Measurements from ENCODE around the gene DNAJB1. TPM values are rescaled to one million over a fixed set of nuclear protein-coding genes. Genes with fewer than 3 reads are reported as not detected.
A peak's percentile ranks its signal among the peaks of the same experiment; 100 is the strongest.
"Not testable (repeated sequence)": the region's sequence is repeated elsewhere in the genome, so short reads cannot be mapped to it uniquely, and the experiment has no call there.

DNAJB1 gene
- total RNA-seq, 4 donors from 2014 or later = 12.3 to 27.3 (median 16.6) TPM

DNA sequence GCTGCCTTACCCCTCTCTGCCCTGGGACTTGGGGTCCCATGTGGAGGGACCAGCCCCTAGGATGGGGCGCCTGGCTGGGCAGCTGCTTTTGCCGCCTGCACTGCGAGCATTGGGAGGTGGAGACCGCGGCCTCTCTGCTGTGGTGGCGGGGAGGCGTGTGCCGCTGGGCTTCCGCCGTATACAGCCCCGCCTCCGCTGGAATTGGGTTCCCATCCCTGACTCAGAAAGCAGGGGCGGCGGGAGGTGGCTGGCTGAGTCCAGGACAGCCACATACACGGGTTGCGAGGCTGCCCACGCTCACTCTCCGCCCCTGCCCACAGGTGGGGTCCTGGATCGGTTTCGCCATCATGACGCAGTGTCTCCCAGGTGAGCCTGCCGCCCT lies 47.1 kb upstream of the DNAJB1 start:
- Histone ChIP-seq H3K36me3 (peaks cover 0 to 12% of the 10 kb centered on the region in 2 donors), H3K9me3 (no peaks in the 10 kb centered on the region), H3K4me1 (peaks cover 36 to 41% of the 10 kb centered on the region in 2 donors), H3K4me3 (no peak overlapping the region), H3K27ac (peak overlapping the region; percentile 98 to 100 (median 99)), H3K27me3 (no peaks in the 10 kb centered on the region)
- DNase-seq (peak in 1 of 2 donors; percentile 40), ATAC-seq (no peak)
- no peak for TF ChIP-seq CTCF (IDR thresholded peaks at IDR 0.05 in 4 of 5, conservative IDR thresholded peaks at IDR 0.05 in 1 of 5)
- no peak for TF ChIP-seq POLR2A (IDR thresholded peaks at IDR 0.05)
- in situ Hi-C loops (cut with MboI; ENCODE audit: low sequenced_read_pairs in 4 of 4) (loop anchor here in 1 of 4 donors (10.0 kb wide), 1 partner anchor 50 kb away; the partner anchor contains the start of gene DNAJB1), intact Hi-C loops (cut with DNase I; ENCODE audit: low total_unique reads) (loop anchor here (10.0 kb wide), 4 partner anchors 560 to 1790 kb away; partner anchors contain the start of genes HOOK2 and WIZ)

DNA sequence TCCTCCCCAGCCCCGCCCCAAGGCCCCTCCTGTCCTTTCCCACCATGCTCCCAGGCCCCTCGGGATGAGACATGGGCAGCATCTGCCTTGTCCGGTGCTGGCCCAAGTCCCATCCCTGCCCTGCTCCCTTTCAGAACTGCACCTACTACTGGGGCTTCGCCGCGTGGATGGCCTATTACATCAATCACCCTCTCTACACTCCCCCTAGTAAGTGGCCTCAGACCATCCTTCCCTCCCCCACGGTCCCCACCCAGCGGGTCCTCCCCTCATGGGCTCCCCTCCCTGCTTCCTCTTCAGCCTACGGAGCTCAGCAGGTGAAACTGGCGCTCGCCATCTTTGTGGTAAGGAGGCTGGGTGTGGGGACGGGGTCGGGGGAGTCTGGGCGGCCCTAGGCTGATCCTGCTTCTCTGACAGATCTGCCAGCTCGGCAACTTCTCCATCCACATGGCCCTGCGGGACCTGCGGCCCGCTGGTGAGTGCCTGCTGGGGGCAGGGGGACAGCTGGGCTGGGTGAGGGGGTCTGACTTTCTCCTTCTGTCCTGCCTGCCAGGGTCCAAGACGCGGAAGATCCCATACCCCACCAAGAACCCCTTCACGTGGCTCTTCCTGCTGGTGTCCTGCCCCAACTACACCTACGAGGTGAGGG lies 46.6 kb upstream of the DNAJB1 start:
- in situ Hi-C loops (cut with MboI; ENCODE audit: low sequenced_read_pairs in 4 of 4) = loop anchor here in 1 of 4 donors (10.0 kb wide), 1 partner anchor 50 kb away; the partner anchor contains the start of gene DNAJB1
- peak overlapping the region; percentile 98 to 100 (median 99) for H3K27ac ChIP-seq
- intact Hi-C loops (cut with DNase I; ENCODE audit: low total_unique reads) = loop anchor here (5.0 to 10.0 kb wide), 8 partner anchors 67 to 1790 kb away; partner anchors contain the start of genes GIPC1, HOOK2, IER2 and PKN1
- not testable (repeated sequence) for ATAC-seq, H3K9me3 ChIP-seq, H3K27me3 ChIP-seq, H3K4me3 ChIP-seq, DNase-seq
- H3K4me1 ChIP-seq = peaks cover 41 to 44% of the 10 kb centered on the region in 2 donors
- peaks cover 0 to 12% of the 10 kb centered on the region in 2 donors for H3K36me3 ChIP-seq

DNA sequence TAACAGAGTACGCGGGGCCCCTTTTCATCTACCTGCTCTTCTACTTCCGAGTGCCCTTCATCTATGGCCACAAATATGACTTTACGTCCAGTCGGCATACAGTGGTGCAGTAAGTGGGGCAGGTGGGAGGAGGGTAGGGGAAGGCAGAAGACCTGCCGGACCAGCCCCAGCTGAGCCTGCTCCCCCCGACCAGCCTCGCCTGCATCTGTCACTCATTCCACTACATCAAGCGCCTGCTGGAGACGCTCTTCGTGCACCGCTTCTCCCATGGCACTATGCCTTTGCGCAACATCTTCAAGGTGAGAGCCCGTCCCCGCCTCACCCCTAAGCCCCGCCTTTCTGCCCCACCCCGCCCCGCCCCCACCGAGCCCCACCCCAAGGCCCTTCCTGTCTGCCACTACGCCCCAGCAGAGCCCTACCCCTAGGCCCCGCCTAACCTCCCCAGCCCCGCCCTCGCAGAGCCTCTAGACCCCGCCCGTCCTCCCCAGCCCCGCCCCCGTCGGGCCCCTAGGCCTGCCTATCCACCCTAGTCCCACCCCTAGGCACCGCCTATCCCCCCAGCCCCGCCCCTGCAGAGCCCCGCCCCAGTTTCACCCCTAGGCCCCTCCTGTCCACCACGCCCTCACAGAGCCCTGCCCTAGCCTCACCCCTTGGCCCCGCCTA lies 45.9 kb upstream of the DNAJB1 start:
- Histone ChIP-seq H3K36me3 (peaks cover 0 to 12% of the 10 kb centered on the region in 2 donors), H3K4me3 (peak overlapping the region in 3 of 4 donors; percentile 6 to 48 (median 33)), H3K4me1 (peaks cover 48 to 50% of the 10 kb centered on the region in 2 donors), H3K27me3 (no peaks in the 10 kb centered on the region), H3K27ac (peak overlapping the region; percentile 98 to 100 (median 99)), H3K9me3 (no peaks in the 10 kb centered on the region)
- TF ChIP-seq CTCF (IDR thresholded peaks at IDR 0.05 in 4 of 5, conservative IDR thresholded peaks at IDR 0.05 in 1 of 5) = no peak
- peak; percentile 14 to 17 for TF ChIP-seq POLR2A (IDR thresholded peaks at IDR 0.05)
- intact Hi-C loops (cut with DNase I; ENCODE audit: low total_unique reads) = loop anchor here (2.0 to 10.0 kb wide), 9 partner anchors 67 to 1789 kb away; partner anchors contain the start of genes GIPC1, HOOK2, IER2 and PKN1
- ATAC-seq (peak; percentile 16 to 39), DNase-seq (peak; percentile 80 to 91)
- in situ Hi-C loops (cut with MboI; ENCODE audit: low sequenced_read_pairs in 4 of 4) = loop anchor here in 1 of 4 donors (10.0 kb wide), 1 partner anchor 49 kb away; the partner anchor contains the start of gene DNAJB1

GRCh38 chr19:14563590-14563926 lies 45.4 kb upstream of the DNAJB1 start:
- ATAC-seq (no peak), DNase-seq (no peak)
- H3K4me1 ChIP-seq = peaks cover 53 to 56% of the 10 kb centered on the region in 2 donors
- H3K36me3 ChIP-seq = peaks cover 0 to 12% of the 10 kb centered on the region in 2 donors
- peak overlapping the region in 3 of 4 donors; percentile 6 to 48 (median 33) for H3K4me3 ChIP-seq
- intact Hi-C loops (cut with DNase I; ENCODE audit: low total_unique reads) (loop anchor here (2.0 to 10.0 kb wide), 9 partner anchors 66 to 1789 kb away; partner anchors contain the start of genes GIPC1, HOOK2, IER2 and PKN1), in situ Hi-C loops (cut with MboI; ENCODE audit: low sequenced_read_pairs in 4 of 4) (loop anchor here in 1 of 4 donors (10.0 kb wide), 1 partner anchor 49 kb away; the partner anchor contains the start of gene DNAJB1)
- H3K27ac ChIP-seq = peak overlapping the region; percentile 98 to 100 (median 99)
- no peaks in the 10 kb centered on the region for H3K9me3 ChIP-seq
- no peaks in the 10 kb centered on the region for H3K27me3 ChIP-seq
- TF ChIP-seq POLR2A (IDR thresholded peaks at IDR 0.05) (no peak), CTCF (IDR thresholded peaks at IDR 0.05 in 4 of 5, conservative IDR thresholded peaks at IDR 0.05 in 1 of 5) (no peak)
